Motor neuron (in vitro differentiated cells): ENCODE data around the gene CABLES2. TPM values are rescaled to one million over a fixed set of nuclear protein-coding genes. Genes with fewer than 3 reads are reported as not detected.
A peak's percentile ranks its signal among the peaks of the same experiment; 100 is the strongest.
"Not testable (repeated sequence)": the region's sequence is repeated elsewhere in the genome, so short reads cannot be mapped to it uniquely, and the experiment has no call there.

Experiments used
- ATAC-seq, 8 experiments: fragments of 200-7000 bp; cut with Tn5 transposase; replicated peaks in 6 of 8; 2 replicates each; pipeline ENCODE4 v1.8.0; 2021; ENCODE audit warnings: mild to moderate bottlenecking in 8 of 8, moderate library complexity in 8 of 8
- H3K27ac ChIP-seq, 2 donors: fragments of 250-450 bp; sonication (Bioruptor Pico); 2 replicates each; pipeline ENCODE4 v1.9.0; 2021; ENCODE audit warnings: antibody characterized with exemption in 2 of 2, mild to moderate bottlenecking in 2 of 2, moderate library complexity in 1 of 2
- H3K4me1 ChIP-seq, 2 donors: fragments of 250-450 bp; sonication (Bioruptor Pico); replicated peaks in 1 of 2; 2 replicates each; pipeline ENCODE4 v1.6.1; 2021; ENCODE audit warnings: antibody characterized with exemption in 2 of 2, mild to moderate bottlenecking in 2 of 2, moderate library complexity in 1 of 2
- H3K4me3 ChIP-seq, 5 donors: fragments of 250-450 bp; sonication (Bioruptor Pico); 2 replicates each; pipeline ENCODE4 v1.9.0; 2021; ENCODE audit warnings: antibody characterized with exemption in 5 of 5, mild to moderate bottlenecking in 5 of 5, moderate library complexity in 4 of 5
- WGBS, 10 experiments: fragments of 450-650 bp; shearing (Covaris generic); methylation state at CpG; one replicate each; pipeline ENCODE4 v1.0.0; 2022; 5-methylcytosine and 5-hydroxymethylcytosine counted together
- in situ Hi-C, 9 experiments: fragments of 400-800 bp; cut with MboI; loops; one replicate each; pipeline ENCODE4 v1.15.0; 2021; ENCODE audit warnings: low sequenced_read_pairs in 9 of 9, low pct_unique_long_range_greater_than_20kb in 2 of 9; ENCODE audit not compliant: unreplicated experiment in 9 of 9
- total RNA-seq, 8 experiments: library from RNA; unstranded; fragments of 300-600 nt; gene quantifications; 2 replicates each; pipeline versions ENCODE4 v1.2.3 to v1.2.4, GENCODE V29; 2022

The CABLES2 gene
- total RNA-seq, 8 experiments from 2014 or later = 1.4 to 9.6 (median 5.7) TPM

- peak in 7 of 8 experiments; percentile 28 to 77 (median 40) for ATAC-seq
- in situ Hi-C loops = loop anchor here in 2 of 9 experiments (25.0 kb wide), 2 partner anchors 87 to 187 kb away; partner anchors contain the start of gene MTG2 (in 1 of the 2)
- Histone ChIP-seq H3K4me3 (no peak overlapping the region), H3K27ac (peak overlapping the region in 1 of 2 donors; percentile 66), H3K4me1 (peaks cover 28 to 33% of the 10 kb centered on the region in 2 donors)
- 23 to 100% (median 77%) methylated on average over 1 to 10 of the region's 24 CpGs; no CpG with 5 or more reads in 6 of the 10 experiments for WGBS, 10 experiments
Measured at GRCh38 chr20:62374331-62375152, 32.5 kb downstream of the CABLES2 start.

- WGBS, 10 experiments = 80 to 100% (median 100%) methylated on average over 1 to 3 of the region's 40 CpGs; no CpG with 5 or more reads in 6 of the 10 experiments
- Histone ChIP-seq H3K4me1 (peaks cover 36 to 42% of the 10 kb centered on the region in 2 donors), H3K27ac (peak overlapping the region in 1 of 2 donors; percentile 2)
- ATAC-seq, H3K4me3 ChIP-seq, in situ Hi-C loops: not testable (repeated sequence)
Measured at GRCh38 chr20:62373631-62374179, 33.4 kb downstream of the CABLES2 start.

- peaks cover 50 to 56% of the 10 kb centered on the region in 2 donors for H3K4me1 ChIP-seq
- H3K27ac ChIP-seq = no peak overlapping the region
- in situ Hi-C loops = no loop called here
- H3K4me3 ChIP-seq = no peak overlapping the region
- no peak for ATAC-seq
- 46 to 95% (median 77%) methylated on average over 1 to 5 of the region's 29 CpGs; no CpG with 5 or more reads in 4 of the 10 experiments for WGBS, 10 experiments
Measured at GRCh38 chr20:62372042-62372993, 34.8 kb downstream of the CABLES2 start.

GRCh38 chr20:62371588-62372041 lies 35.5 kb downstream of the CABLES2 start:
- in situ Hi-C loops = no loop called here
- no peak for ATAC-seq
- no peak overlapping the region for H3K27ac ChIP-seq
- WGBS, 10 experiments = 86 to 89% methylated on average over 2 to 3 of the region's 8 CpGs; no CpG with 5 or more reads in 8 of the 10 experiments
- peaks cover 50 to 54% of the 10 kb centered on the region in 2 donors for H3K4me1 ChIP-seq
- H3K4me3 ChIP-seq = no peak overlapping the region

- 33 to 96% (median 66%) methylated on average over 1 to 5 of the region's 18 CpGs; no CpG with 5 or more reads in 4 of the 10 experiments for WGBS, 10 experiments
- no peak for ATAC-seq
Measured at GRCh38 chr20:62370807-62371587, 36.1 kb downstream of the CABLES2 start.

GRCh38 chr20:62370115-62370806 lies 36.8 kb downstream of the CABLES2 start:
- 5 to 79% (median 43%) methylated on average over 2 to 8 of the region's 19 CpGs; no CpG with 5 or more reads in 6 of the 10 experiments for WGBS, 10 experiments
- peak in 1 of 8 experiments; percentile 2 for ATAC-seq
- no peak overlapping the region for H3K27ac ChIP-seq
- H3K4me1 ChIP-seq = peaks cover 54 to 55% of the 10 kb centered on the region in 2 donors
- in situ Hi-C loops = no loop called here
- H3K4me3 ChIP-seq = no peak overlapping the region

More at GRCh38 chr20:62370807-62371587, 36.1 kb downstream of the CABLES2 start:
- no peak overlapping the region for H3K27ac ChIP-seq
- H3K4me1 ChIP-seq = peaks cover 49 to 50% of the 10 kb centered on the region in 2 donors
- in situ Hi-C loops = no loop called here
- no peak overlapping the region for H3K4me3 ChIP-seq

- no peak overlapping the region for H3K27ac ChIP-seq
- peaks cover 54 to 56% of the 10 kb centered on the region in 2 donors for H3K4me1 ChIP-seq
Measured at GRCh38 chr20:62369815-62370114, 37.3 kb downstream of the CABLES2 start.

GRCh38 chr20:62368976-62369814 lies 37.9 kb downstream of the CABLES2 start:
- peaks cover 55 to 56% of the 10 kb centered on the region in 2 donors for H3K4me1 ChIP-seq
- peak overlapping the region in 1 of 2 donors; percentile 6 for H3K27ac ChIP-seq
- in situ Hi-C loops = no loop called here
- no CpG with 5 or more reads among the region's 28 CpGs for WGBS, 10 experiments
- peak overlapping the region in 3 of 5 donors; percentile 5 to 7 (median 7) for H3K4me3 ChIP-seq
- ATAC-seq = peak; percentile 8 to 68 (median 59)

More at GRCh38 chr20:62369815-62370114, 37.3 kb downstream of the CABLES2 start:
- WGBS, 10 experiments = no CpG with 5 or more reads among the region's 4 CpGs
- no peak overlapping the region for H3K4me3 ChIP-seq
- ATAC-seq = no peak
- in situ Hi-C loops = no loop called here

GRCh38 chr20:62368392-62368975 lies 38.6 kb downstream of the CABLES2 start:
- in situ Hi-C loops = no loop called here
- WGBS, 10 experiments = no CpG with 5 or more reads among the region's 15 CpGs
- H3K4me1 ChIP-seq = peaks cover 62% of the 10 kb centered on the region in 2 donors
- peak in 7 of 8 experiments; percentile 2 to 35 (median 29) for ATAC-seq
- peak overlapping the region in 3 of 5 donors; percentile 5 to 7 (median 7) for H3K4me3 ChIP-seq
- no peak overlapping the region for H3K27ac ChIP-seq

- peak overlapping the region; percentile 60 to 74 for H3K27ac ChIP-seq
- no peak for ATAC-seq
Measured at GRCh38 chr20:62367633-62368391, 39.3 kb downstream of the CABLES2 start.

More at GRCh38 chr20:62367633-62368391, 39.3 kb downstream of the CABLES2 start:
- Histone ChIP-seq H3K4me1 (peaks cover 68 to 69% of the 10 kb centered on the region in 2 donors), H3K4me3 (peak overlapping the region; percentile 49 to 84 (median 57))
- in situ Hi-C loops = no loop called here
- 16 to 20% methylated on average over 1 to 13 of the region's 37 CpGs; no CpG with 5 or more reads in 8 of the 10 experiments for WGBS, 10 experiments
